Esophagus (tissue), 2 donors: ENCODE measurements around the gene GPR160. TPM values are rescaled to one million over a fixed set of nuclear protein-coding genes. Genes with fewer than 3 reads are reported as not detected.

Experiments
- H3K27ac ChIP-seq, 2 donors: one replicate each; pipeline ENCODE4 v1.5.1; 2013; ENCODE audit warnings: low read depth in 2 of 2, mild to moderate bottlenecking in 2 of 2, inconsistent platforms in 1 of 2, low read length in 1 of 2, moderate library complexity in 1 of 2
- H3K27me3 ChIP-seq, 2 donors: one replicate each; pipeline ENCODE4 v1.6.1; 2013; ENCODE audit warnings: low read length in 2 of 2, control low read depth in 1 of 2, mild to moderate bottlenecking in 1 of 2; ENCODE audit not compliant: insufficient read depth in 2 of 2, control insufficient read depth in 1 of 2
- H3K36me3 ChIP-seq, 2 donors: one replicate each; pipeline ENCODE4 v1.6.1; 2013; ENCODE audit warnings: low read length in 1 of 2; ENCODE audit not compliant: control insufficient read depth in 2 of 2, insufficient read depth in 2 of 2
- H3K4me1 ChIP-seq, 2 donors: one replicate each; pipeline ENCODE4 v1.6.1; 2013; ENCODE audit warnings: low read length in 1 of 2; ENCODE audit not compliant: control insufficient read depth in 2 of 2, insufficient read depth in 2 of 2
- H3K4me3 ChIP-seq, 2 donors: one replicate each; pipeline ENCODE4 v1.5.1; 2013; ENCODE audit warnings: low read length in 2 of 2, mild to moderate bottlenecking in 2 of 2, low read depth in 1 of 2, moderate library complexity in 1 of 2
- H3K9me3 ChIP-seq, 2 donors: one replicate each; pipeline ENCODE4 v1.6.1; 2013; ENCODE audit warnings: mild to moderate bottlenecking in 2 of 2, low read depth in 1 of 2, low read length in 1 of 2, moderate library complexity in 1 of 2; ENCODE audit not compliant: control insufficient read depth in 2 of 2, insufficient read depth in 1 of 2
- WGBS, 2 donors: extraction: QIAGEN DNeasy Blood & Tissue Kit; methylation state at CpG; one replicate each; pipeline ENCODE4 v1.1.7; 2013; 5-methylcytosine and 5-hydroxymethylcytosine counted together
- polyA plus RNA-seq, 2 donors: library from polyadenylated mRNA; stranded (reverse); fragments of 200-250 nt; gene quantifications; one replicate each; pipeline ENCODE4 v1.2.3, GENCODE V29; 2013
- donor health status: healthy with polysubstance abuse.
- donor health status: Bipolar disorder and iron deficiency.

The GPR160 gene
- polyA plus RNA-seq, 2 donors, result 0.69 to 2.1 TPM

DNA sequence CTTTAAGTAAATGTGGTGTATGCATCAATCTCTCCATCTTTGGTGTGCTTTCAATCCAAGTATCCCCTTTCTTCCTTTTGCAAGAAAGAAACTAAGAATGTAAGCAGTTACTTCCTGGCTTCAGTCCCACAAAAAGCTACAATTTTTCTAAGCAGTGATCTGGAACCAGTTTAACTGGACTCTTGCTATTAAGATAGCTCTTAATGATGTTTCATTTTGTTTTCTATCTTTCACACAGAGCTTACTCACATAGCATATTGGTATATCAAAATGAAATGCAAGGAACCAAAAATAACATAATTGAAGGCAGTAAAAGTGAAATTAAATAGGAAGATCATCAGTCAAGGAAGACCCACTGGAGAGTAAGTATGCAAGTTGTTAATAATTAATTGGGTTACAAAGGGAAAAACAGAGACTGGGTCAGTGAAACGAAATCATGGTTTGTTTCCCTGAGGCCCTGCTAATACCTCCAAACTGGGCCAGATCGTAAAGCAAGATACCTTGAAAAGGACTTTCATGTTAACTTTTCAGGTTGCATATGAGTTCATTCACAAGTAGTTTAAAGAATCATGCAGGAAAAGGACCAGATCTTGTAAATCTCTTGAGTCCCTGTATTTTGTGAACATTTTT lies 41.9 kb downstream of the GPR160 start:
- Histone ChIP-seq H3K36me3 (no peaks in the 10 kb centered on the region), H3K4me3 (no peak overlapping the region), H3K27ac (no peak overlapping the region), H3K4me1 (no peaks in the 10 kb centered on the region), H3K9me3 (no peaks in the 10 kb centered on the region), H3K27me3 (no peaks in the 10 kb centered on the region)
- 54 to 71% methylated on average over 2 of the region's 2 CpGs for WGBS, 2 donors

GRCh38 chr3:170080605-170081004 lies 42.8 kb downstream of the GPR160 start:
- H3K4me1 ChIP-seq, result no peaks in the 10 kb centered on the region
- no peak overlapping the region for H3K4me3 ChIP-seq
- no peaks in the 10 kb centered on the region for H3K9me3 ChIP-seq
- peaks cover 0 to 2% of the 10 kb centered on the region in 2 donors for H3K36me3 ChIP-seq
- WGBS, 2 donors, result 90 to 91% methylated on average over 4 of the region's 4 CpGs
- H3K27me3 ChIP-seq, result no peaks in the 10 kb centered on the region
- no peak overlapping the region for H3K27ac ChIP-seq

GRCh38 chr3:170081079-170081741 lies 43.4 kb downstream of the GPR160 start:
- no peaks in the 10 kb centered on the region for H3K9me3 ChIP-seq
- H3K27ac ChIP-seq, result no peak overlapping the region
- WGBS, 2 donors, result 64 to 74% methylated on average over 1 of the region's 1 CpG
- peaks cover 0 to 3% of the 10 kb centered on the region in 2 donors for H3K36me3 ChIP-seq
- no peaks in the 10 kb centered on the region for H3K4me1 ChIP-seq
- H3K27me3 ChIP-seq, result no peaks in the 10 kb centered on the region
- H3K4me3 ChIP-seq, result no peak overlapping the region

DNA sequence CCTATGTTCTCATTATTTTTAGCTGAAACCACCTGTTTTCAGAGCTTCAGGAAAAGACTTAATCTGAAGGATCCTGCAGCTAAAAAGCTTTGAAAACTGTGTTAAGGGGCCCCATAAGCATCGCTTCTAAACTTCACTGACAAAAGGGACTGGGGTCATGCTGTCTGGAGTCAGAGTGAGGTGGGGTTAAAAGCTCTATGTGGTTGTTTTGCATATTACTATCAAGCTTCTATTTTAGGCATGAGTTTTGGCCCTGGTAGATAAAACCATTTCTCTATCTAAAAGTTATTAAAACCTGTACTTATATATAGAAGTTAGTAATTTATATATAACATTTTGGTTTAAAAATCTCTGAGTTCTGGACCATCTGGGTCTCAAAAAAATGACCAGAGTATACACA lies 45.5 kb downstream of the GPR160 start:
- Histone ChIP-seq H3K9me3 (no peaks in the 10 kb centered on the region), H3K36me3 (peaks cover 0 to 3% of the 10 kb centered on the region in 2 donors)

DNA sequence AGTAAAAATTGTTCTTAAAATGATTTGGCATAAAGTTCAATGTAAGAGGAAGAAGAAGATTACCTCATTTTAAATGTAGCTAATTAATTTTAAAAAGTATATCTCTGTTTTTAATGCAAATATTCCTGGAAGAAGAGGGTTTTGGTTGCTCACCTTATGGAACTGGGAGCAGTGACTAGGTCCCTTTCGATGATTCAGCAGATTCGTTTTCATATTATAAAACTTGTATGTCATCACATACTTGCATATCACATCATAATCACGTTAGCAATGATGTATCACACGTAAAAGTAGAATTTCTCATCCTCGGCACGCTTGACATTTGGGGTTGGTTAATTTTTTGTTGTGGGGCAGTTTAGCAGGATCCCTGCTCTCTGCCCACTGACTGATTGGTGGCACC lies 47.6 kb downstream of the GPR160 start:
- Histone ChIP-seq H3K4me1 (no peaks in the 10 kb centered on the region), H3K27ac (no peak overlapping the region), H3K4me3 (no peak overlapping the region), H3K36me3 (peaks cover 0 to 3% of the 10 kb centered on the region in 2 donors), H3K9me3 (no peaks in the 10 kb centered on the region), H3K27me3 (no peaks in the 10 kb centered on the region)
- WGBS, 2 donors, result 93 to 95% methylated on average over 6 of the region's 6 CpGs

More for the DNA sequence above, 45.5 kb downstream of the GPR160 start:
- H3K27ac ChIP-seq, result no peak overlapping the region
- no peak overlapping the region for H3K4me3 ChIP-seq
- H3K4me1 ChIP-seq, result no peaks in the 10 kb centered on the region
- H3K27me3 ChIP-seq, result no peaks in the 10 kb centered on the region
- WGBS, 2 donors, result 97 to 98% methylated on average over 1 of the region's 1 CpG

DNA sequence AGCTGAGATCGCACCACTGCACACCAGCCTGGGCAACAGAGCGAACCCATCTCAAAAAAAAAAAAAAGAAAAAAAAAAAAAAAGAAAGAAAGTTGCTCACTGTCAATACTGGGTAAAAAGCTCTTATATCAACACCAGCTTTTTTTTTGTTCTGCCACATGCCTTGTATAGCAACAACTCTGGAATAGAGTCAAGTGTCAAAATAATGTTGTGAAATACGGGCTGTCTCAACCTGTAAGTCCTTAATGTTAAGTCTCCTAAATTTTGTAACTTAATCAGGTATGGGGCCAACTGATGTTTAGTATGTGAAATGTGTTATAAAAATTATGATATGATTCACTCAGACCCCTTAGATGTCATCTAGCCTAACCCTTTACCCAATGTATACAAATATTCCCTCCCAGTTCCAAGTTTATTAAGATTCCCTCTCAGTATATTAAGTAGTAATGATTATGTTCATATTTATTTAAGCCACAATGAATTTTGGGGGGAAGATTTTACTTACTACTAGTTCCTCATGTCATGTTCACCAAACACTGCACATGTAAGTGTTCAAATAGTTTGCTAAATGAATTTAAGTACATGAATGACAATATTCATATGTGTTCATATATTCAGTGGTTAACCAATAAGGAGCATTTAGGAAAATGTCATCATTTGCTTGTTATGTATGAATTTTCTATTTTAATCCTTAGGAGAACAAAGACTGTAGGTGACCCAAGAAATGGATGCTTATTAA lies 52.2 kb downstream of the GPR160 start:
- Histone ChIP-seq H3K4me1 (no peaks in the 10 kb centered on the region), H3K4me3 (no peak overlapping the region), H3K27ac (no peak overlapping the region), H3K27me3 (no peaks in the 10 kb centered on the region), H3K9me3 (no peaks in the 10 kb centered on the region), H3K36me3 (peaks cover 0 to 3% of the 10 kb centered on the region in 2 donors)
- 91 to 95% methylated on average over 3 of the region's 3 CpGs for WGBS, 2 donors

DNA sequence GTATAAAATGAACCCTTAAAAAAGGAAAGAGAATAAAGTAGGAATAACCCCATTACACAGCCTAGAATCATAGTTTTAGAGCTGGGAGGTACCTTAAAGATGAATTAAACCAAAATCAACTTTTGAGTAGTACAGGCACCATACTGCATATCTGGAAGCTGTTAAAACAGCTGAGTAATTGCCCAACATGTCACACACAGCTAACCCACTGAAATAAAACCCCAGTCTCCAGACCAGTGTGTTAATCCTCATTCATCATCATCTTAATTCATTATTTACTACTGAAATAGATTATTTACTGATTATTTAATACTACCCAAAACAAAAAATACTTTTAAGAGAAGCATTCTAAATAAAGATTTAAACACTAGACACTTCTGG lies 52.8 kb downstream of the GPR160 start:
- Histone ChIP-seq H3K27ac (no peak overlapping the region), H3K4me3 (no peak overlapping the region), H3K27me3 (no peaks in the 10 kb centered on the region), H3K9me3 (no peaks in the 10 kb centered on the region), H3K36me3 (peaks cover 0 to 1% of the 10 kb centered on the region in 2 donors), H3K4me1 (no peaks in the 10 kb centered on the region)

DNA sequence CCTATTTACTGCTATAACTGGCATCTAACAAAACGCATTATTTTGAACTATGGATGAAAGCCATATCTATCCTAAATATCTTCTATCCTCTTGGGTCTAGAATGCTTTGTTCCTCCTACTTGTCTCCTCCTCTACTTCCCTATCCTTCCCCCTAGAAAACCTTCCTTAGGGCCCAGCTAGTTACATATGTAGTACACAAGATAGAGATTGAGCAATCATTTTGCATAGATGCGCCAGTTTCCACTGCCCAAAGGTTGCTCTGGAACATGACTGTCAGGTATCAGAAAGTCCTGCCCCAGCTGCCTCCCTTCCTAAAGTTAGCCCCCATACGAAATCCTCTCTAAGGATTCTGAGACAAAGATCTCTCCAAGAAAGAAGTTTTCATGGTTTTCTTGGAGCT lies 55.1 kb downstream of the GPR160 start:
- no peaks in the 10 kb centered on the region for H3K4me1 ChIP-seq
- no peak overlapping the region for H3K27ac ChIP-seq
- 95 to 97% methylated on average over 3 of the region's 3 CpGs for WGBS, 2 donors
- H3K27me3 ChIP-seq, result no peaks in the 10 kb centered on the region
- H3K36me3 ChIP-seq, result peaks cover 4 to 6% of the 10 kb centered on the region in 2 donors
- H3K4me3 ChIP-seq, result no peak overlapping the region
- H3K9me3 ChIP-seq, result no peaks in the 10 kb centered on the region

DNA sequence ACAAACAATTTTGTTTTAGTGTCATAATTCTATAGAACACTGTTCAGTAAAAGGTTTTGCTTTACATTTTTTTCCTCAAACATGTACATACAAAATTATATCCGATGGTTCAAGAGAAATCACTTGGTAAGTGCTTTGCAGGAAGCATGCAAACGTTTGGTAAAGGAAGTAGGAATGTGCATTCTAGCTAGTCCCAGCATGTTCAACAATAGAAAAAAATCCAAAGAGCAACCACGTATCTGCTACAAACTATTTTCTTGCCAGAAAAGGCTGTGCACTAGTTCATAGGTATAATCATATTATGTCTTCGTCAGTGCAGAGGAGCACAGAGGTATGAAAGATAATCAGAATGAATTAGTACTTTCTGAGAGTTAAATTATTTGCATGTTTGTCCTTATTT lies 58.0 kb downstream of the GPR160 start:
- Histone ChIP-seq H3K4me3 (no peak overlapping the region), H3K9me3 (no peaks in the 10 kb centered on the region), H3K36me3 (peaks cover 4 to 6% of the 10 kb centered on the region in 2 donors), H3K27ac (no peak overlapping the region), H3K27me3 (no peaks in the 10 kb centered on the region), H3K4me1 (no peaks in the 10 kb centered on the region)
- 40 to 53% methylated on average over 4 of the region's 4 CpGs for whole genome bisulfite sequencing, 2 donors
